OCI-LY7 (cell line): ENCODE measurements around the gene GNAL.

Source experiments
- EZH2phosphoT487 ChIP-seq: fragments of 200-600 bp; sonication (generic); IDR thresholded peaks from 2 replicates; pipeline ENCODE4 v1.6.1; 2018; ENCODE audit warnings: low read depth, borderline replicate concordance, mild to moderate bottlenecking, mixed run types, antibody characterized with exemption, low read length, moderate library complexity, mixed read lengths
- TF ChIP-seq, protein P1 (sequence below): fragments of 200-600 bp; sonication (generic); conservative IDR thresholded peaks from 2 replicates; pipeline ENCODE4 v1.5.1; 2014; ENCODE audit warnings: mild to moderate bottlenecking, antibody characterized with exemption, low read length, moderate library complexity, mixed read lengths

DNA sequence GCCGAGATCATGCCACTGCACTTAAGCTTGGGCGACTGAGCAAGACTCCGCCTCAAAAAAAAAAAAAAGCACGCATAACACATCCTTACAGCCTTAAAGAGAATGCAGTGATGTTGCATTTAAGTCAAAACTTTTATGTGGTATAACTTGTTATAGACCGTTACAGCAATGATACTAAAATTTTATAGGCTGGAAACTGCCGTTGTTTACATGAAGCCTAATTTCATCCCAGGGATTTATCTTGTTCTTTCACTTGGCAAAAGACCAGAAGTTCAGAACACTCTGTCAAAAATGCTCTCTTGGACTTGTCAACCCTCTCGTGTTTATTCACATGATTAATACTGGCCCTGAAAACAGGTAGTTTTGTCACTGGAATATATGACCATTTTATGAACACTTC is 7.4 kb downstream of the GNAL start:
- TF ChIP-seq, protein P1, sequence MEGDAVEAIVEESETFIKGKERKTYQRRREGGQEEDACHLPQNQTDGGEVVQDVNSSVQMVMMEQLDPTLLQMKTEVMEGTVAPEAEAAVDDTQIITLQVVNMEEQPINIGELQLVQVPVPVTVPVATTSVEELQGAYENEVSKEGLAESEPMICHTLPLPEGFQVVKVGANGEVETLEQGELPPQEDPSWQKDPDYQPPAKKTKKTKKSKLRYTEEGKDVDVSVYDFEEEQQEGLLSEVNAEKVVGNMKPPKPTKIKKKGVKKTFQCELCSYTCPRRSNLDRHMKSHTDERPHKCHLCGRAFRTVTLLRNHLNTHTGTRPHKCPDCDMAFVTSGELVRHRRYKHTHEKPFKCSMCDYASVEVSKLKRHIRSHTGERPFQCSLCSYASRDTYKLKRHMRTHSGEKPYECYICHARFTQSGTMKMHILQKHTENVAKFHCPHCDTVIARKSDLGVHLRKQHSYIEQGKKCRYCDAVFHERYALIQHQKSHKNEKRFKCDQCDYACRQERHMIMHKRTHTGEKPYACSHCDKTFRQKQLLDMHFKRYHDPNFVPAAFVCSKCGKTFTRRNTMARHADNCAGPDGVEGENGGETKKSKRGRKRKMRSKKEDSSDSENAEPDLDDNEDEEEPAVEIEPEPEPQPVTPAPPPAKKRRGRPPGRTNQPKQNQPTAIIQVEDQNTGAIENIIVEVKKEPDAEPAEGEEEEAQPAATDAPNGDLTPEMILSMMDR = no peak
- TF ChIP-seq EZH2phosphoT487 = no peak
